NCI-H69 (cell line): Measurements from ENCODE around the gene GPR141.
"Not testable (repeated sequence)": the region's sequence is repeated elsewhere in the genome, so short reads cannot be mapped to it uniquely, and the experiment has no call there.

ENCODE experiments used
- DNase-seq: peaks from one replicate; lab custom pipeline; 2025; lab: John Stamatoyannopoulos, UW

The GPR141 gene

DNA sequence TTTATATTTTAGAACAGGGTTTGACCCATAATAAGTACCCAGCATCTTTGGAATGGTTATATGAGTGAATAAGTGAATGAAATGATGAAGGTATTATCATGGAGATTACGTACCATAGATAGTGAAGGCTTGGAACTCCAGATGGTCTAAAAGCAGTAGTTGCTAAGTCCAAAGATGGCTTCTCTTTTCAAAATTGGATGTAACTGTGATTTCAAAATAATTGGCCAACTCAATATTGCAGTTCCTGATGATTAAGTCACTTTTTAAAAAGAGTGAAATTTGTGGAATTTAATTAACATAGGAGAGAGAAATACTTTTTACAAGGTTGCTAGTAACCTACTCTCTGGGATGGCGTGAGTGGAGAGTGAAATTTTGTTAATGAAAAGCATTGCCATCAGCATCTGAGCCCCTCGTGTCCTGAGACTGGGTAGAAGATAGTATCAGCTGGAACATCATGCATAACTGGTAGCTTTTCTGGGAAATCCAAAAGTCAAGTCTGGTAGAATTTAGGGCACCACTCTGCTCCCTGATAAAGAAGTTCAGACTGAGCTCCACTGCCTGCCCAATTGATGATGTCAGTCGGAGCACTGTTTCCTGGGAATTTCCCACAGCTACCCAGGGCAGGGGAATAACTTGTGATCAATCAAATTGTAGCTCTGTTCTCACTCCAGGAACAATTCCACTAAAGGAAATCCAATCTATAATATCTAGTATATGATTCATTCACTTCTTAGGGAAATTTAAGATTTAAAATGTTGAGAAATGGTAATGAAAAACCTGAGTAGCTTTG, 3.2 kb downstream of the GPR141 start:
- DNase-seq = no peak

DNA sequence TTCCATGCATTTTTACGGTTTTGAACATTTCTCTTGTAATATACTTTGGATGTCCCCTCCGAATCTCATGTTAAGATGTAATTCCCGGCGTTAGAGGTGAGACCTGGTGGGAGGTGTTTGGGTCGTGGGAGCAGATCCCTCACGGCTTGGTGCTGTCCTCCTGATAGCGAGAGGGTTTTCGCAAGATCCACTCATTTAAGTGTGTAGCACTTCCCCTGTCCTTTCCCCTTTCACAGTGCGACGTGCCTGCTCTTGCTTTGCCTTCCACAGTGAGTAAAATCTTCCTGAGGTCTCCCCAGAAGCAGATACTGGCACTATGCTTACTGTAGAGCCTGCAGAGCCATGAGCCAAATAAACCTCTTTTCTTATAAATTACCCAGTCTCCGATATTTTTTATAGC, 6.6 kb downstream of the GPR141 start:
- DNase-seq = no peak

GRCh38 chr7:37694208-37695094, 10.9 kb downstream of the GPR141 start:
- DNase-seq = no peak

GRCh38 chr7:37698276-37698675, 14.7 kb downstream of the GPR141 start:
- DNase-seq = no peak

GRCh38 chr7:37698782-37699181, 15.2 kb downstream of the GPR141 start:
- no peak for DNase-seq

DNA sequence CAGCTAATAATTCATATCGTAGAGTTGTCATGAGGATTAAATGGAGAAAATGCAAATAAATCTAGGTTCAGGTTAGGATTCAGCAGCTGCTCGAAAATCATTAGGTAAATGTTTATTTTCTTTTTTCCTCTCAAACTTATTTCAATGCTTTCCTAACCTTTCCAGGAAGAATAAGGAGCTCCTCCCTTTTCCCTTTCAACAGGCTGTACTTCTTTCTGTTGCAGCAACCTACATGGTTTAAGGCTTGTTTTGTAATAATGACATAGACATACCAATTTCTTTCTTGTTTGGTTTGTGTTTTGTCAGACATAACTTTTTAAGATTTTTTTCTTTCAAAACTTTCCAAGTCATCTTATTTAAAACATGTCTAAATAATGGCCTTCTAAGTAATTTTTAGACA, 18.2 kb downstream of the GPR141 start:
- DNase-seq = no peak

- DNase-seq = no peak
These were observed 19.8 kb downstream of the GPR141 start for GRCh38 chr7:37703361-37703760.

DNA sequence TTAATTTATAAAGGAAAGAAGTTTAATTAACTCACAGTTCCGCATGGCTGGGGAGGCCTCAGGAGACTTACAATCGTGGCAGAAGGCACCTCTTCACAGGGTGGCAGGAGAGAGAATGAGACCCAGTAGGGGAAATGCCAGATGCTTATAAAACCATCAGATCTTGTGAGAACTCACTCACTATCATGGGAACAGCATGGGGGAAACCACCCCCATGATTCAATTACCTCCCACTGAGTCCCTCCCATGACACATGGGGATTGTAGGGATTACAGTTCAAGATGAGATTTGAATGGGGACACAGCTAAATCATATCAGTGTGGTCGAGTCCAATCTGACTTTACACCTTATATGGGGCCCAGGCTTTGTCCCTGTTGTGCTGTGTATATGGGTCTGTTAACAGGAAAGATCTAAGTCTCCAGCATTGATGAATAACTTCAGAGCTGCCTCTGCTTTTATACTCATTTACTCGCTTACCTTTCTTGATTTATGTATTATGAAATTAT, 20.8 kb downstream of the GPR141 start:
- not testable (repeated sequence) for DNase-seq

- DNase-seq = peak; percentile 15
These were observed 22.4 kb downstream of the GPR141 start for GRCh38 chr7:37705976-37706375.

DNA sequence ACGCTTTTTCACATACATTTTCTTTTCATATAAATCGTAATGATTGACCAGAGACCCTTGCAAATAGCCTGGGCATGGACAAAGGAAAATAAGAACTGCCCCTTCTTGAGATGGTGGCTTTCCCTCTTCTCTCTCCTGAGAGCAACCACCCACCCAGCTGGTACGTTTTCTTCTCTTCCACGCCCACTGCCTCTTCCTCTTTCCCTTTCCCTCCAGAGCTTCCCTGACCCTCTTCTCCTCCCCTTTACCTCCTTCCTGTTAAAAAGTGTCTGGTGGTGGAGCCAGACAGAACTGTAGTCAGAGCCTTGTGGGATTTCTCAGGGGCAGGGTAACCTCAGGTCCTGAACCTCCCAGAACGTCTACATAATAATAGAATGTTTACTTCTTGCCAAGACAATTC, 23.2 kb downstream of the GPR141 start:
- no peak for DNase-seq

DNA sequence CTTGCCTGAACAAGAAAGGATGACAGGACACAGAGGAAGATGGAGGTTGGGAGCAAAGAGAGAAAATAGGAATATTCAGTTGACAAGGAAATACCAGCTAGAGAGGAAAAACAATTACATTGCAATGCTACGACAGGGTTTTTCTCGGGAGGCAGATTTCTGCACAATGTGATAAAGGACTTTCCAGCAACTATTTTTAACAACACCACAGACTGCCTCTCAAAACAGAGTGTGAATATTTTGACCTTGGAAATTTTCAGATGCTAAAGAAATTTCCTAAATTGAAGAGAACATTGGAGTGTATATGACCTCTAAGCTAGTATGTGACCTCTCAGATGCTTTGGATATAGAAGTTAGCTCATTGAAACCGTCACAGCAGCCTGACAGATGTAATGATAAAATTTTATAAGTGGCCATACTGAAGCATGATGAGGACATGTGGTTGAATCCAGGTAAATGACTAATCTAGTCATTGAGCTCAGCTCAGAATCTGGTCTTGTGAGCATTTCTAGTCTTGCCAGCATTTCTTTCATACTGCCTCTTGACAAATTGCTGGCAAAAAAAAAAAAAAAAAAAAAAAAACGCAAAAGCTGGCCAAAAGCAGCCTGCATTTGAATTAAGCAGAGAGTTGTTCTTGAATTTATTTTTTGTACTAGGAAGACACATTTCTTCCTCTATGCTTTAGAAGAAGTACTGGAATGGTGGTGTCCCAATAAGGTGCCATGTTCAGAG, 24.4 kb downstream of the GPR141 start:
- no peak for DNase-seq

DNA sequence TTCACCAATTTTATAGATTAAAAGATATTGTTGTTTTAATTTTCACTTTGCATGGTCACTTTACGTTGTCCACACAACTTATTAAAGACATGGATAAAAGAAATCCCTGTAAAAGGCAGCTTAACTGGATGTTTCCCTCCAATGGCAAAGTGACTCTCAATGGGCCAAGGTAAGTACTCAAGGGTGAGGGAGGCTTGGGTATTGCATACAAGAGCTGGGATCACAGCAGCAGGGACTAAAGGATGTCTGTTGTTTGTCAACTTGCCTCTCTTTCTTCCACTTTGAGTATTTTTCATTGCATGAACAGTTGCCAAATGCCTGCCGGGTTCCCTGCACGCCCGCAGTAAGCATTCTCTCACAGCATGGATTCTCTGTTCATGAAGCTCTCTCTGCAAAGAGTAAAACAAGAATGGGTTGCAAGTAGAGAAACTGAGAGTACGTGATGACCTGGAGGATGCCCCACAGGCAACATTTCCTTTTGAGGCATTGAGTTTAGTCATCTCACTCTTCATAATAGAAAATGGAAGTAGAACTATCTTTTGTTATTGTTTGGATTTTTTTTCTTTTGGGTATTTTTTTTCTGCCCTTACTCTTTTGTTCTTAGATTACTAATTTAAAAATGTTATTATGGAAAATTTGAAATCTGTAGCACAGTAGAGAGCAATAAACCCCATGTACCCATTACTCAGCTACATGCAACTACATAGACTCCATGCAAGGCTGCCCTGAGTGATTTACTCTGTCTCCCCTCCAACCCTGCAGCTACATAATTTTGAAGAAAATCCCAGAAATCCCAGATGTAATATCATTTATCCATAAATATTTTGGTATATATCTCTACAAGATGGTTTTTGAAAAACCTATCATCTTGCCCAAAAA, 26.3 kb downstream of the GPR141 start:
- no peak for DNase-seq

DNA sequence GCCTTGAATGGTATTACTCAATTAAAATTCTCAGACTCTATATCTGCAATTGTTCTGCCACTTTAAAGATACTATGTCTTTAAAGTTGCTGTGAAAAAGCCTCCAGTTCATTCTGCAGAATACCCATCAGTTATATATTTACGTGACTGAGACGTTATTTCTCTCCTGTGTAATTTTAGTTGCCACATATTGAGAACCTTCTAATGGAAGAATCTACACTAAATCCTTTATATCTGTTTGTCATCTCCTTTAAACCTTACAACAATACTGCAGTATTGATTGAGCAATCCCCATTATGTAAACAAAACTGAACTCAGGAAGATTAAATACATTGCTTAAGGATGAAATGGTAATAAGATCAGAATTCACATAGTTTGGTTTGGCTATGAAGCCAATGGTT, 30.0 kb downstream of the GPR141 start:
- DNase-seq = no peak

GRCh38 chr7:37714606-37715005, 31.0 kb downstream of the GPR141 start:
- no peak for DNase-seq

DNA sequence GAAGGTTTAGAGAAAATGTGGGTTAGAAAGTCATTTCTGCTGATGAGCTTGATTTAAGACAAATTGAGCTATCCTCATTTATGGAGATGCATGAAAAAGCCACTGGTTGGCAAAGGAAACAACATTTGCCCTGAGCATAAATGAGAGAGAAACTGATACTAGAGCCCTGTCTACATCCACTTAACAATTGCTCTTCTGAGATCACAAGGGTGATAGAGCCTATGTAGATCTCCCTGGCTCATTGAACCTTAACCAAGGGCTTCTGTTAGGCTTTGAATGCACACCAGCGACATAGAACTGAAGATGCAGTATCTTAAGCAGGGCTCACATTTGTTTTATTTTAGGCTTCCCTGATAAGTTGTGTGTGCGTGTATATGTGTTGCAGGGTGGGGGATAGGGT, 35.0 kb downstream of the GPR141 start:
- DNase-seq = no peak

GRCh38 chr7:37719077-37719476, 35.5 kb downstream of the GPR141 start:
- DNase-seq = no peak

GRCh38 chr7:37724732-37725131, 41.2 kb downstream of the GPR141 start:
- DNase-seq = no peak

DNA sequence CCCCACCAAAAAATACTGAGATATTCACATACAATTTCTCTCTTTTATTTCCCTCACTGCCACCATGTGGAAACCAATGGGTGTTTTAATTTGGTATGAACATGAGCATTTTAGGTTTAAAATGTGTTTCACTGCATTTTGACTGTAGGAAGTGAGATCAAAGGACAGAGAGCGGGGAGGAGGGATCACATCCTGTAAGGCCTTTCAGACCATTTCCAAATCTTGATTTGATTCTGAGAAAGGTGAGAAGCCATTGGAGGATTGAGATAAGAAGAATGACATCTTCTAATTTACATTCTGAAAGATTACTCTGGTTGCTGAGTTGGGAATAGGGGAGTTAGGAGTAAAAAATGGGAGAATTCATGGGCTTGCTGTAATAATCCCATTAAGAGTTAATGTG, 42.5 kb downstream of the GPR141 start:
- DNase-seq = no peak

- no peak for DNase-seq
These were observed 45.2 kb downstream of the GPR141 start for GRCh38 chr7:37728747-37729146.

- DNase-seq = no peak
These were observed 45.6 kb downstream of the GPR141 start for GRCh38 chr7:37729181-37729580.

GRCh38 chr7:37730501-37730900, 46.9 kb downstream of the GPR141 start:
- DNase-seq = no peak
